Dendritic cell treated with granulocyte-macrophage colony-stimulating factor and Interleukin-4, amounts not matched to agents 40 ng/mL and 50 ng/mL, for 4 days (primary cell): ENCODE results near the gene CYB5R3.

Source experiments
- H3K27ac Mint-ChIP-seq: one replicate; pipeline ENCODE4 v1.8.0; 2022; ENCODE audit warnings: mild to moderate bottlenecking, mixed read lengths
- H3K27me3 Mint-ChIP-seq: one replicate; pipeline ENCODE4 v1.8.0; 2022; ENCODE audit warnings: mild to moderate bottlenecking, mixed read lengths
- H3K36me3 Mint-ChIP-seq: one replicate; pipeline ENCODE4 v1.8.0; 2022; ENCODE audit warnings: low read depth, mixed read lengths
- H3K4me1 Mint-ChIP-seq: one replicate; pipeline ENCODE4 v1.8.0; 2022; ENCODE audit warnings: low read depth, mixed read lengths
- H3K4me3 Mint-ChIP-seq: one replicate; pipeline ENCODE4 v1.8.0; 2022; ENCODE audit warnings: mild to moderate bottlenecking, moderate library complexity, mixed read lengths
- H3K9me3 Mint-ChIP-seq: one replicate; pipeline ENCODE4 v1.8.0; 2022; ENCODE audit warnings: mixed read lengths
- intact Hi-C: fragments of 100-400 bp; cut with micrococcal nuclease; formaldehyde crosslinking; loops from one replicate; pipeline ENCODE4 v1.15.0; 2022

Gene CYB5R3

GRCh38 chr22:42644422-42645340 lies 4.5 kb downstream of the CYB5R3 start:
- peaks cover 33% of the 10 kb centered on the region for H3K36me3 Mint-ChIP-seq
- peak overlapping the region; percentile 82 for H3K27ac Mint-ChIP-seq
- peaks cover 79% of the 10 kb centered on the region for H3K4me1 Mint-ChIP-seq
- H3K4me3 Mint-ChIP-seq, result peak overlapping the region; percentile 54
- H3K9me3 Mint-ChIP-seq, result no peaks in the 10 kb centered on the region
- no peaks in the 10 kb centered on the region for H3K27me3 Mint-ChIP-seq
- intact Hi-C loops, result no loop called here

GRCh38 chr22:42643634-42644421 lies 5.4 kb downstream of the CYB5R3 start:
- H3K27ac Mint-ChIP-seq, result peak overlapping the region; percentile 82

GRCh38 chr22:42642806-42643633 lies 6.2 kb downstream of the CYB5R3 start:
- H3K27ac Mint-ChIP-seq, result peak overlapping the region; percentile 65
- H3K4me1 Mint-ChIP-seq, result peaks cover 69% of the 10 kb centered on the region
- H3K4me3 Mint-ChIP-seq, result no peak overlapping the region
- H3K36me3 Mint-ChIP-seq, result peaks cover 26% of the 10 kb centered on the region
- no peaks in the 10 kb centered on the region for H3K9me3 Mint-ChIP-seq
- no peaks in the 10 kb centered on the region for H3K27me3 Mint-ChIP-seq
- intact Hi-C loops, result no loop called here

More at GRCh38 chr22:42643634-42644421, 5.4 kb downstream of the CYB5R3 start:
- H3K9me3 Mint-ChIP-seq, result no peaks in the 10 kb centered on the region
- peaks cover 78% of the 10 kb centered on the region for H3K4me1 Mint-ChIP-seq
- no peaks in the 10 kb centered on the region for H3K27me3 Mint-ChIP-seq
- H3K4me3 Mint-ChIP-seq, result peak overlapping the region; percentile 54
- peaks cover 31% of the 10 kb centered on the region for H3K36me3 Mint-ChIP-seq
- intact Hi-C loops, result no loop called here

GRCh38 chr22:42641801-42642413 lies 7.3 kb downstream of the CYB5R3 start:
- no peaks in the 10 kb centered on the region for H3K27me3 Mint-ChIP-seq
- H3K27ac Mint-ChIP-seq, result no peak overlapping the region
- no peaks in the 10 kb centered on the region for H3K9me3 Mint-ChIP-seq
- peaks cover 65% of the 10 kb centered on the region for H3K4me1 Mint-ChIP-seq
- peaks cover 33% of the 10 kb centered on the region for H3K36me3 Mint-ChIP-seq
- no peak overlapping the region for H3K4me3 Mint-ChIP-seq
- intact Hi-C loops, result no loop called here

- intact Hi-C loops, result no loop called here
Measured at GRCh38 chr22:42639541-42640241, 9.5 kb downstream of the CYB5R3 start.

GRCh38 chr22:42637555-42637954 lies 11.6 kb downstream of the CYB5R3 start:
- peaks cover 42% of the 10 kb centered on the region for H3K4me1 Mint-ChIP-seq
- H3K9me3 Mint-ChIP-seq, result no peaks in the 10 kb centered on the region
- H3K27me3 Mint-ChIP-seq, result no peaks in the 10 kb centered on the region
- peaks cover 51% of the 10 kb centered on the region for H3K36me3 Mint-ChIP-seq
- H3K27ac Mint-ChIP-seq, result no peak overlapping the region
- H3K4me3 Mint-ChIP-seq, result no peak overlapping the region
- intact Hi-C loops, result no loop called here

More at GRCh38 chr22:42639541-42640241, 9.5 kb downstream of the CYB5R3 start:
- no peak overlapping the region for H3K4me3 Mint-ChIP-seq
- H3K27me3 Mint-ChIP-seq, result no peaks in the 10 kb centered on the region
- peaks cover 63% of the 10 kb centered on the region for H3K4me1 Mint-ChIP-seq
- H3K9me3 Mint-ChIP-seq, result no peaks in the 10 kb centered on the region
- peaks cover 37% of the 10 kb centered on the region for H3K36me3 Mint-ChIP-seq
- no peak overlapping the region for H3K27ac Mint-ChIP-seq

- Mint-ChIP-seq H3K4me3 (no peak overlapping the region), H3K27me3 (no peaks in the 10 kb centered on the region), H3K4me1 (peaks cover 38% of the 10 kb centered on the region), H3K27ac (peak overlapping the region; percentile 75), H3K9me3 (no peaks in the 10 kb centered on the region), H3K36me3 (peaks cover 62% of the 10 kb centered on the region)
- intact Hi-C loops, result no loop called here
Measured at GRCh38 chr22:42636506-42636905, 12.7 kb downstream of the CYB5R3 start.

GRCh38 chr22:42635531-42635930 lies 13.7 kb downstream of the CYB5R3 start:
- no peaks in the 10 kb centered on the region for H3K9me3 Mint-ChIP-seq
- H3K27ac Mint-ChIP-seq, result peak overlapping the region; percentile 75
- peaks cover 72% of the 10 kb centered on the region for H3K36me3 Mint-ChIP-seq
- H3K27me3 Mint-ChIP-seq, result no peaks in the 10 kb centered on the region
- H3K4me3 Mint-ChIP-seq, result no peak overlapping the region
- intact Hi-C loops, result no loop called here
- peaks cover 30% of the 10 kb centered on the region for H3K4me1 Mint-ChIP-seq

GRCh38 chr22:42633013-42633412 lies 16.2 kb downstream of the CYB5R3 start:
- H3K4me3 Mint-ChIP-seq, result no peak overlapping the region

GRCh38 chr22:42632096-42632495 lies 17.1 kb downstream of the CYB5R3 start:
- peaks cover 22% of the 10 kb centered on the region for H3K4me1 Mint-ChIP-seq
- intact Hi-C loops, result no loop called here
- peak overlapping the region; percentile 36 for H3K27ac Mint-ChIP-seq
- no peaks in the 10 kb centered on the region for H3K27me3 Mint-ChIP-seq
- H3K9me3 Mint-ChIP-seq, result no peaks in the 10 kb centered on the region
- no peak overlapping the region for H3K4me3 Mint-ChIP-seq
- peaks cover 100% of the 10 kb centered on the region for H3K36me3 Mint-ChIP-seq

More at GRCh38 chr22:42633013-42633412, 16.2 kb downstream of the CYB5R3 start:
- no peaks in the 10 kb centered on the region for H3K27me3 Mint-ChIP-seq
- H3K27ac Mint-ChIP-seq, result no peak overlapping the region
- no peaks in the 10 kb centered on the region for H3K9me3 Mint-ChIP-seq
- peaks cover 97% of the 10 kb centered on the region for H3K36me3 Mint-ChIP-seq
- H3K4me1 Mint-ChIP-seq, result peaks cover 27% of the 10 kb centered on the region
- intact Hi-C loops, result no loop called here

- H3K9me3 Mint-ChIP-seq, result no peaks in the 10 kb centered on the region
- intact Hi-C loops, result no loop called here
- H3K36me3 Mint-ChIP-seq, result peaks cover 100% of the 10 kb centered on the region
- peak overlapping the region; percentile 36 for H3K27ac Mint-ChIP-seq
- H3K4me3 Mint-ChIP-seq, result no peak overlapping the region
- H3K27me3 Mint-ChIP-seq, result no peaks in the 10 kb centered on the region
- H3K4me1 Mint-ChIP-seq, result peaks cover 11% of the 10 kb centered on the region
Measured at GRCh38 chr22:42630901-42631602, 18.1 kb downstream of the CYB5R3 start.

- H3K27me3 Mint-ChIP-seq, result no peaks in the 10 kb centered on the region
- H3K9me3 Mint-ChIP-seq, result no peaks in the 10 kb centered on the region
- H3K27ac Mint-ChIP-seq, result no peak overlapping the region
- H3K4me3 Mint-ChIP-seq, result no peak overlapping the region
- peaks cover 3% of the 10 kb centered on the region for H3K4me1 Mint-ChIP-seq
- intact Hi-C loops, result no loop called here
- peaks cover 100% of the 10 kb centered on the region for H3K36me3 Mint-ChIP-seq
Measured at GRCh38 chr22:42630211-42630610, 19.0 kb downstream of the CYB5R3 start.
